ENCODE measurements around the gene TBC1D22A.
"Not testable (repeated sequence)": the region's sequence is repeated elsewhere in the genome, so short reads cannot be mapped to it uniquely, and the experiment has no call there.

Gene TBC1D22A

DNA sequence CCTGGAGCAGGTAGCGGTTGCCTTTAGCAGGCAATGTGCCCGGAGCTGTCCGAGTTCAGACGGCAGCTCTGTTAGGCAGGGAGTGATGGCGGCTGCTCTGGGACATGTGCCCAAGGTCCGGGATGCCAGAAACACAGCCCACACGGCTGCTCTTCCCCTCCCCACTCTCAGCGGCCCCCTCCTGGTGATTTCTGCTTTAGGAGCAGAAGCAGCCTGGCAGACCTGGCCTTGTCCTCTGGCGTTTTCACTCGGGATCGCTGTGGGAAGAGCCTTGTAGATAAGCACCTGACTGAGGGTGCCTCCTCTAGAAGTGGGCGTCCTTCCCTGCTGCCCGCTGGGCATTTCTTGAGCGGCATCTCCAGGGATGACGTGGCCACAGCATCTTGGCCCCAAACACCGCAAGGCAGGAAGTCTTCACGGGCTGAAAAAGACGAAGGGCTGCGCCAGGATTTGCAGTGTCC is 392.2 kb downstream of the TBC1D22A start:
- DNase-seq (ENCODE audit: low read depth in 2 of 2) = no peak

DNA sequence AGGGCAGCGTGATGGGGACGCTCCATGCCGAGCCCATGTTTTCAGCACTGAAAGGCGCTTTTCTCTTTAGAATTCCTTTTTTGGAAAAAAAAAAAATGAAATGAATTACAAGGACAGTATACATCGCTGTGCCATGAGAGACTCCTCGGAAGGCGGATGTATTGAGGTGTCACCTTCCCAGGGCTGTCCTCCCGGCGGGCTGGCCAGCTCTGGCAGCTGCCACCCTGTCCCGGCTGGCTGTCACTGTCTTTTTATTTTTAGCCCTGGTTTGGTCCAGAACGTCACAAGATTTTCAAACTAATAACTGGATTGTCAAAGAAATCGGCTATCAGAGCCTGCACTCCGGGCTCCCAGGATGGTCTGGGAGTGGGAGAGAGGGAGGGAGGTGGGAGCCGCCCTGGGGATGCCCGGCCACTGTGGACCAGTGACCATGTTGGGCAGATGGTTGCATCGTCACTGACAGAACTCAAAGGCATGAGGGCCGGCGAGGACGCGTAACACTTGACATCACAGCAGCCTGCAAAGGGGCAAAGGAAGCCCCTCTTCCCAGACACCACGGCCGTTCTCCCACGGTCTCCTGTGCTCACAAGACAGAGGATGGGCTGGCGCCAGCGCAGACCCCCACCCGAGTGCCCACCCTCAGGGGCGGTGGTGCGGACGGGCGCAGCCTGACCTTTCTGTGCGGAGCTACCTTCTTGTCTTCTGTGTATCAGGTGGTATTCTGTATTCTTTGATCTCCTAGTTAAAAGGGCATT is 392.9 kb downstream of the TBC1D22A start:
- no peak for DNase-seq (ENCODE audit: low read depth in 2 of 2)

DNA sequence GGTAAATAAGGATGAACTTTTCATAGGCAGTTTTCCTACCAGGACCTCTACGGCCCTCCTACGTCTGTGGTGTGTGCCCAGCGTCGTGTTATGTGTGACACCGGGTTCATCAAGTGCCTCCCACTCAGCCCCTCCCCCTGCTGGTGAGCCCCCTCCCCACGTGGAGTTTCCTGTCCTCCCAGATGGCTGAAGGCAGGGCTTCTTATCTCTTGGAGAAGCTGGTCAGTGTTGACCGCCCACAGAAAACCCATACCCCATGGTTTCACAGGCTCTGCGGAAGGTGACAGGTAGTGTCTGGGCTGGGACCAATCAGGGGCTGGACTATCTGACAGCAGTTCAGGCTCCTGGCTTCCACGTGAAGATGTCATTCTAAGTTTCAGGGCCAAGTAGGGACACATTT is 393.5 kb downstream of the TBC1D22A start:
- DNase-seq (ENCODE audit: low read depth in 2 of 2) = no peak

- no peak for DNase-seq (ENCODE audit: low read depth in 2 of 2)
These were observed 394.1 kb downstream of the TBC1D22A start for GRCh38 chr22:47156352-47157092.

DNA sequence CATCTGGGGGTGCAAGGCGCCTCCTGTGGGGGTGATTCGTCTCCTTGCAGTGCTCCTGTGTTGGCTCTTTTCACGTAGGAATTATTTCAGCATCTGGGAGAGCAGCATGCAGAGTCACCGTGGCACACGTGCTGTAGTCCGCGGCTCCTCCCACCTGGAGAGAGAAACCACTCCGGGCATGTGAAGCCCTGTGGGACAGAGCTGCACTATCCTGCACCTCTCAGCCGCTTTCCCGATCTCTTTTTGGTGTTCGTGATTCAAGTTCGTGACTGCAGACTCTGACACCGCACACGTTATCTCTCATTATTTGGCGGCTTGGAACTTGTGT is 394.6 kb downstream of the TBC1D22A start:
- no peak for DNase-seq (ENCODE audit: low read depth in 2 of 2)

- no peak for DNase-seq (ENCODE audit: low read depth in 2 of 2)
These were observed 395.2 kb downstream of the TBC1D22A start for GRCh38 chr22:47157486-47158270.

GRCh38 chr22:47158457-47158856 is 396.0 kb downstream of the TBC1D22A start:
- no peak for DNase-seq (ENCODE audit: low read depth in 2 of 2)

DNA sequence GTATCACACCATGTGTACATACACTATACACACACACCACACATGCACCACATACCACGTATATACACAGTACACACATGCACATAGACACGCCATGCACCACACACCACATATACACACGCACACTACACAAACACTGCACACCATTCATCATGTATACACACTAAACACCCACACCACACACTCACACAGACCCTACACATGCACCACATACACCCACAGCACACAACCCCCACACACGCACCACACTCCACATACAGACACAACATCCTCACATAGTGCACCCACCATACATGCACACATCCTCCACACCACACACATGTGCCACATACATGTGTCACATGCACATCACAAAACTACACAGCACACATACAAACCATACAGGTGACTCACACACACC is 397.1 kb downstream of the TBC1D22A start:
- DNase-seq (ENCODE audit: low read depth in 2 of 2) = no peak

DNA sequence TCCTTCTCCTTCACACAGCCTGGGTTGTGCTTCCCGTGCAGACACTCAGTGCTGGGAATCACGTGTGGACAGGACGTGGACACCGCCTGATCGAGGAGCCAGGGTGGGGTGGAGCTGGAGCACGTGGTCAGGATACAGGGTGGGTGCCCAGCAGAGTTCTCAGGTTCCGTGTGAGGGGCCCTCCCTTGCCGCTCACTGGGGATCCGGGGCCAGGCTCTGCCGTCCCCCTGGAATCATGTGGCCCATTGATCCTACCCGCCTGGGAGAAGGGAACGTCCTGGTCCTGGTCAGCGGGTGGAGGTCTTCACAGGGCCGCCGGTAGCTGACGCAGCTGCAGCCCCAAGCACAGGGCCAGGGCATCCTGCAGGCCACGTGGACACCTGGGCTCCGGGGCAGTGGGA is 397.7 kb downstream of the TBC1D22A start:
- DNase-seq (ENCODE audit: low read depth in 2 of 2) = no peak

DNA sequence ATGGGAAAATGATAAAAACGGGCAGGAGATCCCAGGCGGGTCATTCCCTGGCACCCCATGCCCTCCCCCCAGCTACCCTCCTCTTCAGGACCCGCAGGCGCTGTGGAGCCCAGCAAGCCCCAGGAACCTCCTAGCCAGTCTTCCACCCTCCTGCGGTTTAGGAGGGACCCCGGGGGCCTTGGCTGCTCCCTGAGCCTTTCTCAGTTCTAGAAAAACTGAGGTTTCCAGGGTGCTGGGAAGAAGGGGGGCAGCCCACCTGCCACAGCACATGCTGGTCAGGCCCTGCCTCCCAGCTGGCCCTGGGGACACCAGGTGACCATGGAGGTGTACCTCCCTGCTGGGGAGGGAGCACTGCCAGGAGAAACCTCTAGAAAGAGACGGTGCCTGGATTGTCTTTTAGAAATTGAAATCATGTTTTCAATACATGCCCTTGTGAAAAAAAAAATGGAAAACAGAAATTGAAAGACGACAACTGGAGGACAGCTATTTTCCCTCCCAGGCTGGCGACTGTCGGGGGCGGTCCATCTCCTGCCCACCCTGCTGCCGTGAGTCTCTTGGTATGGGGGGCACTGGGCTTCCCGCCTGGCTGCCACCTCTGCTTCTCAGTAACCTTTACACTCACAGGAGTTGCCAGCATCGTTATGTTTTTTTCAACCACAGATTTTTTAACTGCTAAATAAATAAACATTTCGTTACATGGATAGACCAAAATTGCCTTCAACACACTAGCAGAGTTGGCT is 398.5 kb downstream of the TBC1D22A start:
- no peak for DNase-seq (ENCODE audit: low read depth in 2 of 2)

- no peak for DNase-seq (ENCODE audit: low read depth in 2 of 2)
These were observed 399.2 kb downstream of the TBC1D22A start for GRCh38 chr22:47161631-47162030.

GRCh38 chr22:47162865-47163264 is 400.4 kb downstream of the TBC1D22A start:
- DNase-seq (ENCODE audit: low read depth in 2 of 2) = no peak

GRCh38 chr22:47163481-47163855 is 401.0 kb downstream of the TBC1D22A start:
- no peak for DNase-seq (ENCODE audit: low read depth in 2 of 2)

DNA sequence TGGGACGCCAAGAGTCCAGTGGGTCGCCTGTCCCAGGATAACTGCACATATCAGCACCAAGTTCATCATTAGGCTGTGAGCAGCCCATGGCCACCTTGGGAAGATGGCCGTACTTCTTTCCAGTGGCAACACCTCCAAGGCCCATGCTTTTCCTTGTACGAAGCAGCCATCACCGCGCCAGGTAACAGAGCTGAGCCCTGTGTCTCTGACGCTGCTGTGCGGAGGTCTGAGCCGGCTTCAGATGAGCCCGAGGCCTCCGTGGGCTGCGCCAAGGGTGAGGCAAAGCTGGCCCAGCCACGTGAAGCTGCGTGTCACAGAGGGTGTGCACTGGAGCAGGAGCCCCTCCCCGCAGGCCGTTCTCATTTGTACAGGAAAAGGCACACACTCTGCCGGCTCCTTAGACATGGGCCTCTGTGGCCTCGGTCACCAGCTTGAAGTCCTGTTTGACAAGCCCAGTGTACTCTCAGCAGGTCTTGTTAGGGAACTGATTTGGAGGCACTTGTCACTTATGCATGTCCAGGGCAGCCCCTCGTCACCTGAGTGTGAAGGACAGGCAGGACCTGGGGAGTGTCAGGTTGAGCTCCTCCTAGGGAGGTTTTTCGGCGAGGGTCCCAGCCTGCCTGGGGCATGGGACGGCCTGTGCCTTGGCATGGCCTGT is 401.5 kb downstream of the TBC1D22A start:
- DNase-seq (ENCODE audit: low read depth in 2 of 2) = no peak

DNA sequence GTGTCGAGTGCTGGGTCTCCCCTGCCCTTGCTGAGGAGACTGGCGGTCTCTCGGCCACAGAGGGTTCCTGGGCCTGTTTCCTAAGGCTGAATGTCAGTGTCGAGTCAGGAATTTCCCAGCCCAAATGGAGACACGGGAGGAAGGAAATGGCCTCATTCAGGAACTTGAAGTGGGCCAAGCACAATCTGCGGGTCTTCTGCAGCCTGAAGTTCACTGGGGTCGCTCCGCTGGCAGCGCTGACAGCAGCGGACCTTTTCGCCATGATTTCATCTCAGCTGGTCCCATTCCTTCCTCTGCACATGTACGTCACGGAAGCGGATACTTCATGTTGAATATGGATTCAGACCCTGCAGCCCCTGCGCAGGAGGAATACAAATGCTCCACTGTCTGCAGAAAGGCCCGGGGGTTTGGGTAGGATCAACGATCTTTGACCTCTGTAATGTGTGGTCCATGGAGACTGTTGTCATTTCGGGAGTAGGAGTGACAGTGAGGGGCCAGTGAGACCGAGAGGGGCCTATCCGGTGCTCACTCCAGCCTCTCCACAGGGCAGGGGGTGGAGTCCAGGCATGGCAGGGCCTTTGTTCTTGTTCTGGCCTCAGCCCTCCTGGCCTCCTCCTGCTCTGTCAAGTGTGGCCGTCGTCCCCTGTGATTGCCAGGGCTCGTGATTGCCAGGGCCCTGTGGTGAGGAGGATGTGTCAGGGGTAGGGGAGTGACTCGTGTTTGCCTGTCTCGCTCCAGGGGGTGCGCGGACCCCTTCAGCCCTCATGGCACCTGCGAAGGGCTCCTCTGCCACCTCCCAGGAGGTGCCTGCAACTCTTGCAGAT is 402.3 kb downstream of the TBC1D22A start:
- DNase-seq (ENCODE audit: low read depth in 2 of 2) = no peak

GRCh38 chr22:47165338-47166032 is 403.0 kb downstream of the TBC1D22A start:
- DNase-seq (ENCODE audit: low read depth in 2 of 2) = no peak

DNA sequence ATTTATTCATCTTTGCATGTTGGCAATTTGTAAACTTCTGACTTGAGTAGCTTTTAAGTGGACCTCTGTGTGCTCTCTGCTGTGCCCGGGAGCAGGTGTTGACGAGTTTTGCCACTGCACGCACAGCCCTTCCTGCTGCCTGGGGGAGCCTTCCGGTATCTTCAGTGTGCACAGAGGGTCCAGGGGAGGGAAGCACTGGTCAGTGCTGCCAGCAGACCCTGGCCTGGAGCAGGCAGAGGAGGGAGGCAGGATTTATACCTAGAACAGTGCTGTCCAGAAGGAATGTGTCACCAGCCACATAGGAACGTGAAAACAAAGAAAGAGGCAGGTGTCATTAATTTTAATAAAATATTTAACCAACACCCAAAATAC is 403.6 kb downstream of the TBC1D22A start:
- DNase-seq (ENCODE audit: low read depth in 2 of 2) = no peak

- no peak for DNase-seq (ENCODE audit: low read depth in 2 of 2)
These were observed 404.1 kb downstream of the TBC1D22A start for GRCh38 chr22:47166446-47167016.

DNA sequence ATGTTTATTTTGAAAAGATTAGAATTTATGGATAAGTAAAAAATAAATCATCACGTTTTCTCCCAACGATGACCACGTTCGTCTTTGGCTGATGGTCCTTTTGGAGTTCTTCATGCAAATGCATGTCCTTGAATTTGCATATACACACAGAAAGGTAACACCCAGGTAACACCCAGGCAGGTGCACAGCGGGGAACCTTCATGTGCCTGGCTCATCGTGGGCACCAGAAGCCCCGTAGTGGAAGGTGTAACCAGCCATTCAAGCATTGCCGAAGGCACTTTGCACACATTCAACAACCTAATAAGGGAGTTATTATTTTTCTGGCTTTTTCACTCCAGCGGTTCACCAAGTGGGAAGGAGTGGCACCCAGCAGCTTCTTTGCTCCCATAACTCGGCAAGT is 404.6 kb downstream of the TBC1D22A start:
- DNase-seq (ENCODE audit: low read depth in 2 of 2) = no peak

- DNase-seq (ENCODE audit: low read depth in 2 of 2) = not testable (repeated sequence)
These were observed 405.5 kb downstream of the TBC1D22A start for GRCh38 chr22:47167921-47168320.

All from activated CD4-positive, alpha-beta T cell treated with anti-CD3 and anti-CD28 coated beads for 24 hours (primary cell).